HEK293 (cell line): ENCODE results near the gene NUDT9.
A peak's percentile ranks its signal among the peaks of the same experiment; 100 is the strongest.

Experiments
- KLF10 ChIP-seq: fragments of 450-650 bp; IDR thresholded peaks from 2 replicates; pipeline ENCODE4 v1.5.1; 2018; ENCODE audit warnings: missing biosample characterization, mild to moderate bottlenecking, missing genetic modification characterization
- KLF16 ChIP-seq: fragments of 450-650 bp; formaldehyde crosslinking; IDR thresholded peaks from 2 replicates; pipeline ENCODE4 v1.5.1; 2017; ENCODE audit warnings: missing biosample characterization, missing genetic modification characterization
- MEIS1 ChIP-seq: sonication (generic); formaldehyde crosslinking; IDR thresholded peaks from 2 replicates; pipeline ENCODE4 v1.8.1; 2022; ENCODE audit warnings: missing genetic modification reagents, mild to moderate bottlenecking, borderline replicate concordance
- OSR2 ChIP-seq: fragments of 450-650 bp; formaldehyde crosslinking; IDR thresholded peaks from 2 replicates; pipeline ENCODE4 v1.5.1; 2016; ENCODE audit warnings: missing biosample characterization, missing genetic modification characterization
- PRDM1 ChIP-seq: fragments of 450-650 bp; formaldehyde crosslinking; IDR thresholded peaks from 2 replicates; pipeline ENCODE4; 2016; ENCODE audit warnings: missing biosample characterization, missing genetic modification characterization
- SETDB1 ChIP-seq: IDR thresholded peaks from one replicate; pipeline ENCODE4 v1.6.1; 2017; ENCODE audit warnings: mild to moderate bottlenecking, low read length, moderate library complexity, mixed read lengths; ENCODE audit not compliant: insufficient read length
- ZFP69B ChIP-seq: fragments of 450-650 bp; formaldehyde crosslinking; IDR thresholded peaks from 2 replicates; pipeline ENCODE4 v1.5.1; 2016; ENCODE audit warnings: missing biosample characterization, missing genetic modification characterization
- ZNF157 ChIP-seq: fragments of 450-650 bp; formaldehyde crosslinking; IDR thresholded peaks from 2 replicates; pipeline ENCODE4 v1.5.1; 2016; ENCODE audit warnings: missing biosample characterization, missing genetic modification characterization
- ZNF169 ChIP-seq: fragments of 450-650 bp; formaldehyde crosslinking; IDR thresholded peaks from 2 replicates; pipeline ENCODE4 v1.5.1; 2016; ENCODE audit warnings: missing biosample characterization, missing genetic modification characterization
- ZNF211 ChIP-seq: fragments of 450-650 bp; formaldehyde crosslinking; IDR thresholded peaks from 2 replicates; pipeline ENCODE4 v1.5.1; 2016; ENCODE audit warnings: low read depth, missing biosample characterization, missing genetic modification characterization
- ZNF223 ChIP-seq: fragments of 450-650 bp; formaldehyde crosslinking; IDR thresholded peaks from 2 replicates; pipeline ENCODE4 v1.5.1; 2016; ENCODE audit warnings: missing biosample characterization, missing genetic modification characterization
- ZNF514 ChIP-seq: fragments of 450-650 bp; formaldehyde crosslinking; IDR thresholded peaks from 2 replicates; pipeline ENCODE4 v1.5.1; 2016; ENCODE audit warnings: missing biosample characterization, missing genetic modification characterization
- ZNF571 ChIP-seq: fragments of 450-650 bp; formaldehyde crosslinking; IDR thresholded peaks from 2 replicates; pipeline ENCODE4 v1.5.0; 2017; ENCODE audit warnings: missing biosample characterization, missing genetic modification characterization
- ZNF585B ChIP-seq: fragments of 450-650 bp; formaldehyde crosslinking; IDR thresholded peaks from 2 replicates; pipeline ENCODE4 v1.5.1; 2016; ENCODE audit warnings: missing biosample characterization, missing genetic modification characterization
- ZSCAN30 ChIP-seq: fragments of 450-650 bp; IDR thresholded peaks from 2 replicates; pipeline ENCODE4 v1.5.1; 2018; ENCODE audit warnings: missing biosample characterization, mild to moderate bottlenecking, missing genetic modification characterization, moderate library complexity
- TF ChIP-seq, protein P1 (sequence below): fragments of 450-650 bp; formaldehyde crosslinking; conservative IDR thresholded peaks from 2 replicates; pipeline ENCODE4 v1.5.1; 2016; ENCODE audit warnings: low read depth, missing biosample characterization, missing genetic modification characterization
- TF ChIP-seq, protein P2 (sequence below): fragments of 450-650 bp; formaldehyde crosslinking; conservative IDR thresholded peaks from 2 replicates; pipeline ENCODE4 v1.5.1; 2016; ENCODE audit warnings: low read depth, missing biosample characterization, missing genetic modification characterization
- TF ChIP-seq, protein P3 (sequence below): fragments of 450-650 bp; formaldehyde crosslinking; IDR thresholded peaks from 2 replicates; pipeline ENCODE4 v1.5.1; 2016; ENCODE audit warnings: missing biosample characterization, missing genetic modification characterization
- TF ChIP-seq, protein P4 (sequence below): fragments of 450-650 bp; formaldehyde crosslinking; IDR thresholded peaks from 2 replicates; pipeline ENCODE4 v1.5.1; 2017; ENCODE audit warnings: missing biosample characterization, missing genetic modification characterization

Gene NUDT9

DNA sequence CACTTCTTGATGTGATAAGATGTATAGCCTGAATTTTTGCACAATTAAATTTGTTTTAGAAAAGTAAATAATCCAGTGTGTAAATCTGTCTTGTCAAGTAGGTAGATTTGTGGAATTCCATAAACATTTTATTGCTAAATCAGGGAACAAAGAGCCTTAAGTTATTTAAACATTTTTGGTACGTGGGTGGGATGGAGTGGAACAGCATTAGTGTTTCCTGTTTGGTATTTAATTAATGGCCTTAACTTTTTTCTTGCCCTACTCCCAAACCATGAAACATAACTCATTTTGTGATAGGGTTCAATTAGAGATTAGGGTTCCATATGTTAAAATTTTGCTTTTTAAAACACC, 5.1 kb downstream of the NUDT9 start (continued):
- TF ChIP-seq, protein P1, sequence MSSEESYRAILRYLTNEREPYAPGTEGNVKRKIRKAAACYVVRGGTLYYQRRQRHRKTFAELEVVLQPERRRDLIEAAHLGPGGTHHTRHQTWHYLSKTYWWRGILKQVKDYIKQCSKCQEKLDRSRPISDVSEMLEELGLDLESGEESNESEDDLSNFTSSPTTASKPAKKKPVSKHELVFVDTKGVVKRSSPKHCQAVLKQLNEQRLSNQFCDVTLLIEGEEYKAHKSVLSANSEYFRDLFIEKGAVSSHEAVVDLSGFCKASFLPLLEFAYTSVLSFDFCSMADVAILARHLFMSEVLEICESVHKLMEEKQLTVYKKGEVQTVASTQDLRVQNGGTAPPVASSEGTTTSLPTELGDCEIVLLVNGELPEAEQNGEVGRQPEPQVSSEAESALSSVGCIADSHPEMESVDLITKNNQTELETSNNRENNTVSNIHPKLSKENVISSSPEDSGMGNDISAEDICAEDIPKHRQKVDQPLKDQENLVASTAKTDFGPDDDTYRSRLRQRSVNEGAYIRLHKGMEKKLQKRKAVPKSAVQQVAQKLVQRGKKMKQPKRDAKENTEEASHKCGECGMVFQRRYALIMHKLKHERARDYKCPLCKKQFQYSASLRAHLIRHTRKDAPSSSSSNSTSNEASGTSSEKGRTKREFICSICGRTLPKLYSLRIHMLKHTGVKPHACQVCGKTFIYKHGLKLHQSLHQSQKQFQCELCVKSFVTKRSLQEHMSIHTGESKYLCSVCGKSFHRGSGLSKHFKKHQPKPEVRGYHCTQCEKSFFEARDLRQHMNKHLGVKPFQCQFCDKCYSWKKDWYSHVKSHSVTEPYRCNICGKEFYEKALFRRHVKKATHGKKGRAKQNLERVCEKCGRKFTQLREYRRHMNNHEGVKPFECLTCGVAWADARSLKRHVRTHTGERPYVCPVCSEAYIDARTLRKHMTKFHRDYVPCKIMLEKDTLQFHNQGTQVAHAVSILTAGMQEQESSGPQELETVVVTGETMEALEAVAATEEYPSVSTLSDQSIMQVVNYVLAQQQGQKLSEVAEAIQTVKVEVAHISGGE (tag by site-specific recombination) = no peak
- TF ChIP-seq ZNF585B (tag by site-specific recombination) (no peak), ZSCAN30 (no peak), MEIS1 (CRISPR knock-in tag) (no peak), OSR2 (0 out of 2 replicates have a peak, but pooled peaks have one; percentile 19), ZFP69B (tag by site-specific recombination) (no peak), ZNF571 (tag by site-specific recombination) (no peak), KLF10 (tag by site-specific recombination) (no peak), ZNF223 (tag by site-specific recombination) (no peak), SETDB1 (no peak), ZNF169 (tag by site-specific recombination) (no peak), ZNF157 (tag by site-specific recombination) (no peak), ZNF514 (tag by site-specific recombination) (no peak), KLF16 (tag by site-specific recombination) (no peak), PRDM1 (no peak), ZNF211 (tag by site-specific recombination) (no peak)
- TF ChIP-seq, protein P2, sequence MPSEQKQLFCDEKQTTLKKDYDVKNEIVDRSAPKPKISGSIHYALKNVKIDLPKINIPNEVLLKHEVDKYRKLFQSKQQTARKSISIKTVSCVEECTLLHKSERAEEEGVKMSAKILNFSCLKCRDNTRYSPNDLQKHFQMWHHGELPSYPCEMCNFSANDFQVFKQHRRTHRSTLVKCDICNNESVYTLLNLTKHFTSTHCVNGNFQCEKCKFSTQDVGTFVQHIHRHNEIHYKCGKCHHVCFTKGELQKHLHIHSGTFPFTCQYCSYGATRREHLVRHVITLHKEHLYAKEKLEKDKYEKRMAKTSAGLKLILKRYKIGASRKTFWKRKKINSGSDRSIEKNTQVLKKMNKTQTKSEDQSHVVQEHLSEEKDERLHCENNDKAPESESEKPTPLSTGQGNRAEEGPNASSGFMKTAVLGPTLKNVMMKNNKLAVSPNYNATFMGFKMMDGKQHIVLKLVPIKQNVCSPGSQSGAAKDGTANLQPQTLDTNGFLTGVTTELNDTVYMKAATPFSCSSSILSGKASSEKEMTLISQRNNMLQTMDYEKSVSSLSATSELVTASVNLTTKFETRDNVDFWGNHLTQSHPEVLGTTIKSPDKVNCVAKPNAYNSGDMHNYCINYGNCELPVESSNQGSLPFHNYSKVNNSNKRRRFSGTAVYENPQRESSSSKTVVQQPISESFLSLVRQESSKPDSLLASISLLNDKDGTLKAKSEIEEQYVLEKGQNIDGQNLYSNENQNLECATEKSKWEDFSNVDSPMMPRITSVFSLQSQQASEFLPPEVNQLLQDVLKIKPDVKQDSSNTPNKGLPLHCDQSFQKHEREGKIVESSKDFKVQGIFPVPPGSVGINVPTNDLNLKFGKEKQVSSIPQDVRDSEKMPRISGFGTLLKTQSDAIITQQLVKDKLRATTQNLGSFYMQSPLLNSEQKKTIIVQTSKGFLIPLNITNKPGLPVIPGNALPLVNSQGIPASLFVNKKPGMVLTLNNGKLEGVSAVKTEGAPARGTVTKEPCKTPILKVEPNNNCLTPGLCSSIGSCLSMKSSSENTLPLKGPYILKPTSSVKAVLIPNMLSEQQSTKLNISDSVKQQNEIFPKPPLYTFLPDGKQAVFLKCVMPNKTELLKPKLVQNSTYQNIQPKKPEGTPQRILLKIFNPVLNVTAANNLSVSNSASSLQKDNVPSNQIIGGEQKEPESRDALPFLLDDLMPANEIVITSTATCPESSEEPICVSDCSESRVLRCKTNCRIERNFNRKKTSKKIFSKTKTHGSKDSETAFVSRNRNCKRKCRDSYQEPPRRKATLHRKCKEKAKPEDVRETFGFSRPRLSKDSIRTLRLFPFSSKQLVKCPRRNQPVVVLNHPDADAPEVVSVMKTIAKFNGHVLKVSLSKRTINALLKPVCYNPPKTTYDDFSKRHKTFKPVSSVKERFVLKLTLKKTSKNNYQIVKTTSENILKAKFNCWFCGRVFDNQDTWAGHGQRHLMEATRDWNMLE (tag by site-specific recombination) = no peak
- TF ChIP-seq, protein P3, sequence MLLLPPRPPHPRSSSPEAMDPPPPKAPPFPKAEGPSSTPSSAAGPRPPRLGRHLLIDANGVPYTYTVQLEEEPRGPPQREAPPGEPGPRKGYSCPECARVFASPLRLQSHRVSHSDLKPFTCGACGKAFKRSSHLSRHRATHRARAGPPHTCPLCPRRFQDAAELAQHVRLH (tag by site-specific recombination) = no peak
- TF ChIP-seq, protein P4, sequence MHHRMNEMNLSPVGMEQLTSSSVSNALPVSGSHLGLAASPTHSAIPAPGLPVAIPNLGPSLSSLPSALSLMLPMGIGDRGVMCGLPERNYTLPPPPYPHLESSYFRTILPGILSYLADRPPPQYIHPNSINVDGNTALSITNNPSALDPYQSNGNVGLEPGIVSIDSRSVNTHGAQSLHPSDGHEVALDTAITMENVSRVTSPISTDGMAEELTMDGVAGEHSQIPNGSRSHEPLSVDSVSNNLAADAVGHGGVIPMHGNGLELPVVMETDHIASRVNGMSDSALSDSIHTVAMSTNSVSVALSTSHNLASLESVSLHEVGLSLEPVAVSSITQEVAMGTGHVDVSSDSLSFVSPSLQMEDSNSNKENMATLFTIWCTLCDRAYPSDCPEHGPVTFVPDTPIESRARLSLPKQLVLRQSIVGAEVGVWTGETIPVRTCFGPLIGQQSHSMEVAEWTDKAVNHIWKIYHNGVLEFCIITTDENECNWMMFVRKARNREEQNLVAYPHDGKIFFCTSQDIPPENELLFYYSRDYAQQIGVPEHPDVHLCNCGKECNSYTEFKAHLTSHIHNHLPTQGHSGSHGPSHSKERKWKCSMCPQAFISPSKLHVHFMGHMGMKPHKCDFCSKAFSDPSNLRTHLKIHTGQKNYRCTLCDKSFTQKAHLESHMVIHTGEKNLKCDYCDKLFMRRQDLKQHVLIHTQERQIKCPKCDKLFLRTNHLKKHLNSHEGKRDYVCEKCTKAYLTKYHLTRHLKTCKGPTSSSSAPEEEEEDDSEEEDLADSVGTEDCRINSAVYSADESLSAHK (tag by site-specific recombination) = 0 out of 2 replicates have a peak, but pooled peaks have one; percentile 15
